GM18873 (cell line): ENCODE measurements around the gene NT5DC1.

ENCODE experiments used
- ATAC-seq: cut with Tn5 transposase; IDR thresholded peaks from one replicate; pipeline ENCODE4 v1.9.1; 2021; ENCODE audit warnings: mild to moderate bottlenecking, moderate library complexity, moderate number of reproducible peaks; ENCODE audit not compliant: unreplicated experiment, low FRiP score

The NT5DC1 gene

DNA sequence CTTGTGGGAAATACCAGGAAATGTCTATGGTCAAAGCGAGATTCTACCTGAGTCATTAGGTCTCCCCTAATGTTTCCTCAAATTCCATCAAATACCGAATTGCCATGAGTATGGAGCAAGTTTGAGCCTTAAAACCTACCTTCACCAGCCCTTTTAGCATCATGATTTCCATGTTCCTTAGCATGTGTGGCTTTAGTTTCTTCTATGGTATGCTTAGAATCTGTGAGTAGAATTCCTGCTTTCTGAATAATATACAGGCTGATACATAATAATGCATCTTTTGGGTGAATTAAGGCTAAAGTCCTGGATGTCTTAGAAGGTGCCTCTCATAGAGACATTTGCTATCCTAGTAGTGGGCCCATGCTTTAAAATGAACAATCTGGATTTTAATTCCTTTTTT, 121.3 kb downstream of the NT5DC1 start:
- no peak for ATAC-seq

- ATAC-seq = no peak
These were observed 122.7 kb downstream of the NT5DC1 start for GRCh38 chr6:116223355-116223754.

DNA sequence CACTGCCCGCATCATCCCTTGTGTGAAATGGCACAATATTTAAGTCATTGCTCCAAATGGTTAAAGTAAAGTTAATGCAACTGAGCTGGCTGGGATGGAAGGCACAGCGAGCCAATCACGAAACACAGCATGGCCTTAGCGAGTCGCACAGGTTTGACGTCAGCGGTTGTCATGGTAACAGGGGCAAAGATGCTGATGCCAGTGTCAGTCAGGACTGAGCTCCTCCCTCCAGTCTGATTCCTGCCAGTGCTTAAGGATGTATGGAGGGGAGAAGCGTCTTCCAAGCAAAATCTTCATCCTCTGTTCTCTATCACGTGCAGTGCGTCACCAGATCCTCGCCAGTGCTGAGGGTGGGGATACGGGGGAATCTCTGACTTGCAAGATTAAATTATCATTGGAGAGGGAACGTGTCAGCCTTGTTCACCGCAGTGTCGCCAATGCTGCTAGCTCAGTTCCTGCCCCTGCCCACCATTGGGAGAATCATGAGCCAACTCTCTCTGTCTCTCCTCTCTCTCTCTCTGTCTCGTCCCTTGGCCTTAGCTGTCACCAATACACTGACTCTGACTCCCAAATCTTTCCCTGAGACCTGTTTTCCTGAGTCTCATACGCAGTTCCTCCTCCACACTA, 128.7 kb downstream of the NT5DC1 start:
- ATAC-seq = no peak

- no peak for ATAC-seq
These were observed 134.0 kb downstream of the NT5DC1 start for GRCh38 chr6:116234689-116235088.

DNA sequence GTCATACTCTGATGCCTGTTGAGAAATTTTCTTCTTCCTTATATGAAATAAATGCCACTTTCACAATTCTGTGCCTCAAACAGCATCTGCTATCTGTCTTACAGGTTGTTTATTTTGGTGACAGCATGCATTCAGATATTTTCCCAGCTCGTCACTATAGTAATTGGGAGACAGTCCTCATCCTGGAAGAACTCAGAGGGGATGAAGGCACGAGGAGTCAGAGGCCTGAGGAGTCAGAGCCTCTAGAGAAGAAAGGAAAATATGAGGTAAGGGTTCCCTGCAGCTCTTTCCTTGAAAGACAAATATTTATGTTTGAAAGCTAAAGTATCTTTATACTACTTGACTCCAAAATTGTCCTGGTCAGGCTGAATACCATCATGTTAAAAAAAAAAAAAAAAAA, 137.4 kb downstream of the NT5DC1 start:
- ATAC-seq = no peak

GRCh38 chr6:116239256-116239655, 138.6 kb downstream of the NT5DC1 start:
- ATAC-seq = no peak

- ATAC-seq = no peak
These were observed 139.2 kb downstream of the NT5DC1 start for GRCh38 chr6:116239856-116240255.

GRCh38 chr6:116244284-116244683, 143.6 kb downstream of the NT5DC1 start:
- no peak for ATAC-seq

- ATAC-seq = no peak
These were observed 145.4 kb downstream of the NT5DC1 start for GRCh38 chr6:116246089-116246488.

DNA sequence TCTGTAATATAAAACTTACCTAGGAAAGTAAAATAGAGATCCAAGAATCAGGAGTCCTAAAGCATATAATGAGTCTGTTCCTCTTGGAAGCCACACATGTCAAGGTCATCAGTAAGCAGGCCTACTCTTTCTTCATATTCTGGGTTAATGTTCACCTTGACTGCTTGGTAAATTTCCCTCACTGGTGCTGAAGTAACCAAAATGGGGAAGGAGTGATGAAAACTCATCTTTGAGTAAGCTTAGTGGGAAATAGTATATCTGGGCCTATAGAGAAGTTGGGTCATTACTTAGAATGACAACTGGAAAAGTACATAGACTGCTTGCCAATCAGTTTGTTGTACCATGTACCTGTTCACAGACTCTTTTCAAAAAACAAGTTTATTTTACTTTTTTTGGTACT, 146.6 kb downstream of the NT5DC1 start:
- ATAC-seq = no peak

- ATAC-seq = no peak
These were observed 147.9 kb downstream of the NT5DC1 start for GRCh38 chr6:116248577-116248976.

- ATAC-seq = no peak
These were observed 151.1 kb downstream of the NT5DC1 start for GRCh38 chr6:116251568-116252384.

GRCh38 chr6:116253188-116253504, 152.5 kb downstream of the NT5DC1 start:
- no peak for ATAC-seq

DNA sequence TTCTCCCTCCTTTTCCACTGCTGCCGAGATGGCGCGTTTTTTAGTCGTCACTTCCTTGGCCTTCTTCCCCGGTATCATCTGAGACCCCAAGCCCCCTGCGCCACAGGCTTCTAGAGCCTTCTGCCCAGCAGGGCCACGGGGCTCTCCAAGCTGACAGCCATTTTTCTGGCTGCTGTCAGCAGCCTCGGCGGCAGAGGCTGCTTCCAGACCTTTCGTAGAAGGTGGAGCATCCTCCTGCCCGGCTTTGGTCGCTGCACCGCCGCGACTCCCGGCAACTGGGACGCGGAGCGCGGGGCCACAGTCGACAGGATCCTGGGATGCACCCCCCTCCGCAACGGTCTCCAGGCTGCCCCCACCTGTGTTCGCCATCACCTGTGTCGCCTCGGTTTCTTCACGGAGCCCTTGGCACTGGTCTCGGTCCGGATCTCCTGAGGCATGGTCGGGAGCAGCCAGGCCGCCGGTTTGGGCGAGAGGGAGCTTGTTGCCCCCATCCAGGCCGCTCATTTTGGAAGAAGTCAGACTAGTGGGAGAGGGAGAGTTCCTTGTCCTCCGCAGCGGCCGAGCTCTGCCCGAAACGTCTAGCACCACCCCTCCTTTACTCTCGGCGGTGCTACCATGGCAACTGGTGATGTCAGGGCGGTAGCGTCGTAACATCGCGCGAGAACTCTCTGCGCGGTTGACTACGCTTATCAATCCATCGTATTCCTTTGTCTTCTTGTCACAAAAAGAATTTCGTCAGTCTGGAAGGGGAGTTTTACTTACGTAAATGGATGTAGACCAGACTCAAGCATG, 153.0 kb downstream of the NT5DC1 start, which contains the start of gene TSPYL4:
TSPYL4 (minus strand) TSS at position 571 of the 792 bp plus-strand sequence; CDS start at position 504, 67 bp downstream.
- ATAC-seq = peak; percentile 100

DNA sequence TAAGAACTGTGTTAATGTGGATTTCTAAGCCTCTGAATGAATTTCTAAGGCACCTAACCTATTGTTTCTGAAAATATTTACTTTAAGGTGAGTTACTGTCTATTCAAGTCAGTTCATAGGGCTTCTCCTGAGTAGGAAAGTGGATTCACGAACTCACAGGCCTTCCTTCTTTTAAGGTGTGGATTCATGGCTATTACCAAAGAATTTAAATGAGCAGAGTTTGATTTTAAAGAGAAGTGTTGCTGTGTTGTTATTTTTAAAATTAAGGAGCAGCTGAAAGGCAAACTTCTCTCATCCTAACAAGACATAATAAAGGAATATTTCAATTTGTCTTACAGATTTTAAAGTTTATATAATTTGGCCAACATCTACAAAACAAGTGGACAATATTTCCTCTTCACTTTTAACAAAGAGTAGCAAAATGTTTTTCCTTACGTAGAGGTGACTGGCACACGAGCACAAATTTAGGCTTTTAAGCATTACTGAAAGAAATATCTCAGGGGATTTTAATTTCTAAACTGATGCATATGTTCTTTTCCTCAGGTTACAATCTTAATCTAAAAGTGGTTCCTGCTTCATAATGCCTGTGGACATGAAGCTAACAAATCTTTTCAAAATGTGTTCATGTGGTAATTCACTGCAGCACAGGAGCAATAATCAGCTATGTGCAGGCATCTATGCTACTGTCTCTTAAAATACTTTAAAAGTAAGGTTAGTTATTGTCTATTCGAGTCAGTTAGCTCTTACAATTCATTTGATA, 153.8 kb downstream of the NT5DC1 start:
- peak; percentile 28 for ATAC-seq

DNA sequence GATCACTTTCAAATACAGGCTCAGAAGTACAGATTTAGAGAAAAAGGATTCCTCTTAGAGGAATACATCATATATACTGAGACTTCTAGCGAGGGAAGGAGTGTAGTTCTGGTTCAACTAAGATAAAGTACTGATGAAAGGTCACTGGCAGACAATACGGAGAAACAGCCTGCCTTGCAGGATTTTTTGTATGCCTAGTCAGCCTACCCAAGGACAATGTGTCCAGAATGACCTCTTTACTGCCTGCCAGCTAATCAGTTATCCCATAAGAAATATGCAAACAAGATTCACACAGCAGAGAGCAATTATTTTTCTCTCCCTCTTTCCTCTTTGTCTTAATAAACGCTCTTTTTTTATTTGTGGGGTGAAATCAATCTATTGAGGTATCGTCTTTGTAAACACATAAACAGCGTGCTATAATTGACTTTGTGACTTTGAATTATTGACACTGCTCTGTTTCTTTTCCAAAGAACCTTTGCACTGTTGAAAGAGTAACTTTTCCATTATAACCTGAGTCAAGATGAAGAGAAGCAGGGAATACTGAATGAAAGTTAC, 154.7 kb downstream of the NT5DC1 start:
- ATAC-seq = no peak

DNA sequence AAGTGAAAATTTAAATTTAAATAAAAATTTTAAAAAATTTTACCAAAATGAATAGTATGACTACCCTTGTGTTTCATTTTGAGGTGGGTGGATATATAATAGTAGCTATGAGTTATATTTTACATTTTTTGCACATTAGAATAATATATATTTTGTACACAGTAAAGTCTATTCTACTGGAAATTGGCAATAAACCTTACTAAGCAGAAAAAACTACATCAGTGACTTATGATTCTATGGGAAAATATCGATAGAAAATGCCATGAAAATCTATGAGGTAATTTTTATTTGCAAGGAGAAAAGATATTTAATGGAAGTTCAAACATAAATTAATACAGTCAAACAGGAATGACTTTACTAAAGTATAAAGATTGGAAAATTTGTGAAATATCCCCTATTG, 156.0 kb downstream of the NT5DC1 start:
- ATAC-seq = no peak

DNA sequence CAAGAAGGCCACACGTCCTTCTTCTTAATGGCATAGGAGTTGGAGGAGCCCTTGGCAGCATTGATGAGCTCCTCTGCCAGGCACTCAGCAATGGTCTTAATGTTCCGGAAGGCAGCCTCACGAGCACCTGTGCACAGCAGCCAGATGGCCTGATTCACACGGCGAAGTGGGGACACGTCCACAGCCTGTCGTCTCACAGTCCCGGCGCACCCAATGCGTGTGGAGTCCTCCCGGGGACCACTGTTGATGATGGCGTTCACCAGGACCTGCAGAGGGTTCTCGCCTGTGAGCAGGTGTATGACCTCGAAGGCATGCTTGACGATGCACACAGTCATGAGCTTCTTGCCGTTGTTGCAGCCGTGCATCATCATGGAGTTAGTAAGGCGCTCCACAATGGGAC, 157.9 kb downstream of the NT5DC1 start:
- ATAC-seq = no peak

DNA sequence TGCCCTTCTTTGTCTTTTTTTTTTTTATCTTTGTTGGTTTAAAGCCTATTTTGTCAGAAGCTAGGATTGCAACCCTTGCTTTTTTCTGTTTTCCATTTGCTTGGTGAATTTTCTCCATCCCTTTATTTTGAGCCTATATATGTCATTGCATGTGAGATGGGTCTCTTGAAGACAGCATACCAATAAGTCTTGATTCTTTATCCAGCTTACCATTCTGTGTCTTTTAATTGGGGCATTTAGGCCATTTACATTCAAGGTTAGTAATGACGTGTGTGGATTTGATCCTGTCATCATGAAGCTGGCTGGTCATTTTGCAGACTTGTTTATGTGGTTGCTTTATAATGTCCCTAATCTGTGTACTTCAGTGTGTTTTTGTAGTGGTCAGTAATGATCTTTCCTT, 162.7 kb downstream of the NT5DC1 start:
- no peak for ATAC-seq
